ENCODE results near the gene ARHGAP10. TPM values are rescaled to one million over a fixed set of nuclear protein-coding genes. Genes with fewer than 3 reads are reported as not detected.

ARHGAP10 gene
- total and polyA plus RNA-seq, 9 donors: 26.9 to 41.6 (median 33.0) TPM

- H3K36me3 ChIP-seq (ENCODE audit: control insufficient read depth, insufficient read depth, low read length): peaks cover 6% of the 10 kb centered on the region
- no peak for DNase-seq
- no peak overlapping the region for H3K4me3 ChIP-seq (ENCODE audit: low read length)
- no peaks in the 10 kb centered on the region for H3K9me3 ChIP-seq (replicated peaks; ENCODE audit: control insufficient read depth, low read depth, low read length)
- no peak overlapping the region for H3K27ac ChIP-seq (ENCODE audit: low read length)
- H3K4me1 ChIP-seq (ENCODE audit: control insufficient read depth, insufficient read depth, low read length): no peaks in the 10 kb centered on the region
- 88% methylated on average over 3 of the region's 3 CpGs for WGBS (ENCODE audit: insufficient coverage)
- H3K27me3 ChIP-seq (ENCODE audit: control insufficient read depth, insufficient read depth, low read length): no peaks in the 10 kb centered on the region
Measured at GRCh38 chr4:147933779-147934178, 201.9 kb downstream of the ARHGAP10 start.

- no peaks in the 10 kb centered on the region for H3K4me1 ChIP-seq (ENCODE audit: control insufficient read depth, insufficient read depth, low read length)
Measured at GRCh38 chr4:147938496-147938895, 206.6 kb downstream of the ARHGAP10 start.

GRCh38 chr4:147940171-147940570 lies 208.3 kb downstream of the ARHGAP10 start:
- H3K4me3 ChIP-seq (ENCODE audit: low read length): no peak overlapping the region
- no peaks in the 10 kb centered on the region for H3K27me3 ChIP-seq (ENCODE audit: control insufficient read depth, insufficient read depth, low read length)
- H3K36me3 ChIP-seq (ENCODE audit: control insufficient read depth, insufficient read depth, low read length): peaks cover 16% of the 10 kb centered on the region
- no peak overlapping the region for H3K27ac ChIP-seq (ENCODE audit: low read length)
- no peaks in the 10 kb centered on the region for H3K4me1 ChIP-seq (ENCODE audit: control insufficient read depth, insufficient read depth, low read length)
- DNase-seq: no peak
- 92% methylated on average over 4 of the region's 4 CpGs for WGBS (ENCODE audit: insufficient coverage)
- no peaks in the 10 kb centered on the region for H3K9me3 ChIP-seq (replicated peaks; ENCODE audit: control insufficient read depth, low read depth, low read length)

More at GRCh38 chr4:147938496-147938895, 206.6 kb downstream of the ARHGAP10 start:
- no peak overlapping the region for H3K4me3 ChIP-seq (ENCODE audit: low read length)
- no peak for DNase-seq
- no peak overlapping the region for H3K27ac ChIP-seq (ENCODE audit: low read length)
- no peaks in the 10 kb centered on the region for H3K9me3 ChIP-seq (replicated peaks; ENCODE audit: control insufficient read depth, low read depth, low read length)
- no peaks in the 10 kb centered on the region for H3K27me3 ChIP-seq (ENCODE audit: control insufficient read depth, insufficient read depth, low read length)
- peaks cover 14% of the 10 kb centered on the region for H3K36me3 ChIP-seq (ENCODE audit: control insufficient read depth, insufficient read depth, low read length)
- no CpG with 5 or more reads among the region's 5 CpGs for WGBS (ENCODE audit: insufficient coverage)

- Histone ChIP-seq H3K9me3 (replicated peaks; ENCODE audit: control insufficient read depth, low read depth, low read length) (no peaks in the 10 kb centered on the region), H3K4me1 (ENCODE audit: control insufficient read depth, insufficient read depth, low read length) (no peaks in the 10 kb centered on the region), H3K27ac (ENCODE audit: low read length) (no peak overlapping the region), H3K27me3 (ENCODE audit: control insufficient read depth, insufficient read depth, low read length) (no peaks in the 10 kb centered on the region), H3K4me3 (ENCODE audit: low read length) (no peak overlapping the region), H3K36me3 (ENCODE audit: control insufficient read depth, insufficient read depth, low read length) (peaks cover 22% of the 10 kb centered on the region)
- DNase-seq: no peak
- WGBS (ENCODE audit: insufficient coverage): 89% methylated on average over 1 of the region's 2 CpGs
Measured at GRCh38 chr4:147941373-147941772, 209.5 kb downstream of the ARHGAP10 start.

- Histone ChIP-seq H3K36me3 (ENCODE audit: control insufficient read depth, insufficient read depth, low read length) (peaks cover 21% of the 10 kb centered on the region), H3K27me3 (ENCODE audit: control insufficient read depth, insufficient read depth, low read length) (no peaks in the 10 kb centered on the region), H3K27ac (ENCODE audit: low read length) (no peak overlapping the region), H3K4me3 (ENCODE audit: low read length) (no peak overlapping the region), H3K4me1 (ENCODE audit: control insufficient read depth, insufficient read depth, low read length) (no peaks in the 10 kb centered on the region), H3K9me3 (replicated peaks; ENCODE audit: control insufficient read depth, low read depth, low read length) (no peaks in the 10 kb centered on the region)
- no peak for DNase-seq
- WGBS (ENCODE audit: insufficient coverage): no CpG with 5 or more reads among the region's 5 CpGs
Measured at GRCh38 chr4:147942729-147943128, 210.8 kb downstream of the ARHGAP10 start.

- no peak for DNase-seq
- Histone ChIP-seq H3K27ac (ENCODE audit: low read length) (no peak overlapping the region), H3K36me3 (ENCODE audit: control insufficient read depth, insufficient read depth, low read length) (peaks cover 24% of the 10 kb centered on the region), H3K27me3 (ENCODE audit: control insufficient read depth, insufficient read depth, low read length) (no peaks in the 10 kb centered on the region), H3K9me3 (replicated peaks; ENCODE audit: control insufficient read depth, low read depth, low read length) (no peaks in the 10 kb centered on the region), H3K4me3 (ENCODE audit: low read length) (no peak overlapping the region), H3K4me1 (ENCODE audit: control insufficient read depth, insufficient read depth, low read length) (no peaks in the 10 kb centered on the region)
- no CpG with 5 or more reads among the region's 3 CpGs for WGBS (ENCODE audit: insufficient coverage)
Measured at GRCh38 chr4:147943159-147943638, 211.3 kb downstream of the ARHGAP10 start.

- peaks cover 27% of the 10 kb centered on the region for H3K36me3 ChIP-seq (ENCODE audit: control insufficient read depth, insufficient read depth, low read length)
- H3K4me3 ChIP-seq (ENCODE audit: low read length): no peak overlapping the region
- H3K4me1 ChIP-seq (ENCODE audit: control insufficient read depth, insufficient read depth, low read length): no peaks in the 10 kb centered on the region
- no peaks in the 10 kb centered on the region for H3K27me3 ChIP-seq (ENCODE audit: control insufficient read depth, insufficient read depth, low read length)
- no peak for DNase-seq
- no CpG with 5 or more reads among the region's 1 CpG for WGBS (ENCODE audit: insufficient coverage)
- H3K9me3 ChIP-seq (replicated peaks; ENCODE audit: control insufficient read depth, low read depth, low read length): no peaks in the 10 kb centered on the region
- H3K27ac ChIP-seq (ENCODE audit: low read length): no peak overlapping the region
Measured at GRCh38 chr4:147944249-147944648, 212.4 kb downstream of the ARHGAP10 start.

- H3K36me3 ChIP-seq (ENCODE audit: control insufficient read depth, insufficient read depth, low read length): peaks cover 27% of the 10 kb centered on the region
Measured at GRCh38 chr4:147944670-147945260, 212.9 kb downstream of the ARHGAP10 start.

GRCh38 chr4:147948336-147948735 lies 216.4 kb downstream of the ARHGAP10 start:
- Histone ChIP-seq H3K27me3 (ENCODE audit: control insufficient read depth, insufficient read depth, low read length) (no peaks in the 10 kb centered on the region), H3K27ac (ENCODE audit: low read length) (no peak overlapping the region), H3K9me3 (replicated peaks; ENCODE audit: control insufficient read depth, low read depth, low read length) (no peaks in the 10 kb centered on the region), H3K4me1 (ENCODE audit: control insufficient read depth, insufficient read depth, low read length) (no peaks in the 10 kb centered on the region), H3K36me3 (ENCODE audit: control insufficient read depth, insufficient read depth, low read length) (peaks cover 21% of the 10 kb centered on the region), H3K4me3 (ENCODE audit: low read length) (no peak overlapping the region)
- WGBS (ENCODE audit: insufficient coverage): no CpG with 5 or more reads among the region's 5 CpGs
- no peak for DNase-seq

More at GRCh38 chr4:147944670-147945260, 212.9 kb downstream of the ARHGAP10 start:
- no peaks in the 10 kb centered on the region for H3K4me1 ChIP-seq (ENCODE audit: control insufficient read depth, insufficient read depth, low read length)
- no peaks in the 10 kb centered on the region for H3K9me3 ChIP-seq (replicated peaks; ENCODE audit: control insufficient read depth, low read depth, low read length)
- no peaks in the 10 kb centered on the region for H3K27me3 ChIP-seq (ENCODE audit: control insufficient read depth, insufficient read depth, low read length)
- WGBS (ENCODE audit: insufficient coverage): 100% methylated on average over 2 of the region's 10 CpGs
- no peak overlapping the region for H3K4me3 ChIP-seq (ENCODE audit: low read length)
- no peak for DNase-seq
- H3K27ac ChIP-seq (ENCODE audit: low read length): no peak overlapping the region

- H3K27me3 ChIP-seq (ENCODE audit: control insufficient read depth, insufficient read depth, low read length): no peaks in the 10 kb centered on the region
- H3K4me3 ChIP-seq (ENCODE audit: low read length): no peak overlapping the region
- H3K27ac ChIP-seq (ENCODE audit: low read length): no peak overlapping the region
- no CpG with 5 or more reads among the region's 1 CpG for WGBS (ENCODE audit: insufficient coverage)
- H3K36me3 ChIP-seq (ENCODE audit: control insufficient read depth, insufficient read depth, low read length): peaks cover 19% of the 10 kb centered on the region
- no peaks in the 10 kb centered on the region for H3K4me1 ChIP-seq (ENCODE audit: control insufficient read depth, insufficient read depth, low read length)
- no peaks in the 10 kb centered on the region for H3K9me3 ChIP-seq (replicated peaks; ENCODE audit: control insufficient read depth, low read depth, low read length)
- DNase-seq: no peak
Measured at GRCh38 chr4:147950261-147950660, 218.4 kb downstream of the ARHGAP10 start.

- WGBS (ENCODE audit: insufficient coverage): no CpG with 5 or more reads among the region's 2 CpGs
- peaks cover 16% of the 10 kb centered on the region for H3K36me3 ChIP-seq (ENCODE audit: control insufficient read depth, insufficient read depth, low read length)
- no peak overlapping the region for H3K4me3 ChIP-seq (ENCODE audit: low read length)
- no peak for DNase-seq
- no peak overlapping the region for H3K27ac ChIP-seq (ENCODE audit: low read length)
- no peaks in the 10 kb centered on the region for H3K27me3 ChIP-seq (ENCODE audit: control insufficient read depth, insufficient read depth, low read length)
- no peaks in the 10 kb centered on the region for H3K9me3 ChIP-seq (replicated peaks; ENCODE audit: control insufficient read depth, low read depth, low read length)
- H3K4me1 ChIP-seq (ENCODE audit: control insufficient read depth, insufficient read depth, low read length): no peaks in the 10 kb centered on the region
Measured at GRCh38 chr4:147950841-147951240, 219.0 kb downstream of the ARHGAP10 start.
